NK-92 treated with Interleukin-12 subunit alpha and Interleukin-12 subunit beta, amount 100 ng/mL, for 24 hours (cell line): ENCODE data around the gene ZNF333.
"Not testable (repeated sequence)": the region's sequence is repeated elsewhere in the genome, so short reads cannot be mapped to it uniquely, and the experiment has no call there.

Experiments used
- DNase-seq: peaks from one replicate; lab custom pipeline; 2025; lab: John Stamatoyannopoulos, UW

The ZNF333 gene

DNA sequence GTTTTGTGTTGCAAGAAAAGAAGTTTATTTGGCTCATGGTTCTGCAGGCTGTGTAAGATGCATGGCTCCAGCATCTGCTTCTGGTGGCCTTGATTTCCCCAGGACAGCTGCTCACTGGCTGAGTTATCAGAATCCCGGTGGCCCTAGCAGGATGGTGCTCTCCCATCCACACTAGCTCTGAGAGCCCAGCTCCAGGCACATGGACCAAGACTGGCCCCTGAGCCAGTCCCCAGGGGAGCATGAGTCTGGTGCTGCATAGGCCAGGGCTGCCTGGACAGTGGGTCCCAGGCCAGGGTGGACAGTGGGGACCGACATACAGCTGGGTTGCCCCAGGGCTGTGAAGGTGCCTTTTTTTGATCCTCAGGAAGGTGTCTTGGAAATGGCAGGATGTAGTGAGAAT lies 78.2 kb downstream of the ZNF333 start:
- DNase-seq, result no peak

DNA sequence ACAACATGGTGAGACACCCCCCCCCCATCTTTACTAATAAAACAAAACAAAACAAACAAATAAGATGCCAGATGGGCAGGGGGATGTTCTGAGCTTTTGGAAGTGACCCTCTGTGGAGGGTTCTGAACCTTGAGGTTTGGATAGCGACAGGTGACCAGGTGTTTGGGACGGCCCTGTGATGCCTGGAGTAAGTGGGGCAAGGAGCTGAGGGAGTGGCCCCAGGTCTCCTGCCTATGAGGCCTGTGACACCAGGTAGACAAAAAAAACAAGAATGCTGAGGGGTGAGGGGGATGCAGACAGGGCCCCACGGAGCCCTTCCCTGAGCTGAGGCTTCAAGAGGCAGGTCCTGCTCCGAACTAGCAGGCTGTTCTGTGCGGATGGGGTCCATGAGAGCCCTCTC lies 79.4 kb downstream of the ZNF333 start:
- DNase-seq, result no peak

DNA sequence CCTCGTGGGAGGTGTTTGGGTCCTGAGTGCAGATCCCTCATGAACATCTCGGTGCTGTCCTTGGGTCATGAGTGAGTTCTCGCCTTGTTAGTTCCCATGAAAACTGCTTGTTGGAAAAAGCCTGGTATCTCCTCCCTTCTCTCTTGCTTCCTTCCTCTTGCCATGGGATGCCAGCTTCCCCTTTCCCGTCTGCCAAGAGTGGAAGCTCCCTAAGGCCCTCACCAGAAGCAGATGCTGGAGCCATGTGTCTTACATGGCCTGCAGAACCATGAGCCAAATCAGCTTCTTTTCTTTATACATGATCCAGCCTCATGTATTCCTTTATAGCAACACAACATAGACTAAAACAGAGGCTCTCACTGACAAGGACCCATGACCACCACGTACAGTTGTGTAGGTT lies 80.3 kb downstream of the ZNF333 start:
- DNase-seq, result no peak

GRCh38 chr19:14770944-14771839 lies 81.3 kb downstream of the ZNF333 start:
- no peak for DNase-seq

DNA sequence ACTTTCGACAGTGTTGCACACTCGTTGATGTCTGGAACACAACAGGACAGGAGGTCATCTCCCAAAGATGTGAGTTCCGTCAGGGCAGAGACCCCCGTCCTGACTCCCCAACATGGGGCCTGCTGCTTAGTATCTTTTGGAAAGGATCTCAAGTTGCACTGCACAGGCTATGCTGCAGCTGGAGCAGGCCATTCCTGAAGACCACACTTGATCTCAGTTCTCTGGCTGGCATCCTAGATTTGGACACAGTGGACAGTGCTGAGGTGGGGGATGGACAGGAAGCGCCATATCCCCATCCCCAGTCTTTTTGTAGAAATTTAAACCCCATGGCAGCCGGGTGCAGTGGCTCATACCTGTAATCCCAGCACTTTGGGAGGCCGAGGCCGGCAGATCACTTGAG lies 82.6 kb downstream of the ZNF333 start:
- DNase-seq, result no peak

DNA sequence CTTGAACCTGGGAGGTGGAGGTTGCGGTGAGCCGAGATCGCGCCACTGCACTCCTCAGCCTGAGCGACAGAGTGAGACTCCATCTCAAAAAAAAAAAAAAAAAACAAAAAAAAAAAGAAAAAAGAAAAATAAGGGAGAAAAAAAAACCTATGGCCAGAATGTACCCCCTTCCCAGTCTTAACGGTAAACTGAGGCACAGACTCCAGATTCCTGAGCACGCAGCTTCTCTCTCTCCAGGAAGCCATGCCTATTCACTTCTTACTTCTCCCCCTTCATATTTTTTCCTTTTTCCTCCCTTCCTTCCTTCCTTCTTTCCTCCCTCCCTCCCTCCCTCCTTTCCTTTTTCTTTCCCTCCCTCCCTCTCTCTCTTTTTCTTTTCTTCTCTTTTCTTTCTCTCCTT lies 83.1 kb downstream of the ZNF333 start:
- no peak for DNase-seq

DNA sequence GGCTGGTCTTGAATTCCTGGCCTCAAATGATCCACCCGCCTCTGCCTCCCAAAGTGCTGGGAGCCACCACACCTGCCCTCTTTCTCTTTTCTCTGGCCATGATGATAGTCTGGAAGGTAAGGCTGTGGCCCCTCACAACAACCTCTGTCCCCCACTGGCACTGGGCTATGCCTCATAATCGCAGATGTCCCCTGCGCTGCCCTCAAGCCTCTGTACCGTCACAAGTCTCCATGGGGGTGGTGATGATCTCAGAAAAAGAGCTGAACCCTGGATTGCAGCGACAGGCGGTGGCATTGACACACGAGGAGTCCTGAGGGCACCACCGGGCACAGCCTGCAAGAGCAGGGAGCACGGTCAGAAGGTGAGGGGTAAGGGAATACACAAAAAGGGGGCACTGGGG lies 83.9 kb downstream of the ZNF333 start:
- not testable (repeated sequence) for DNase-seq

DNA sequence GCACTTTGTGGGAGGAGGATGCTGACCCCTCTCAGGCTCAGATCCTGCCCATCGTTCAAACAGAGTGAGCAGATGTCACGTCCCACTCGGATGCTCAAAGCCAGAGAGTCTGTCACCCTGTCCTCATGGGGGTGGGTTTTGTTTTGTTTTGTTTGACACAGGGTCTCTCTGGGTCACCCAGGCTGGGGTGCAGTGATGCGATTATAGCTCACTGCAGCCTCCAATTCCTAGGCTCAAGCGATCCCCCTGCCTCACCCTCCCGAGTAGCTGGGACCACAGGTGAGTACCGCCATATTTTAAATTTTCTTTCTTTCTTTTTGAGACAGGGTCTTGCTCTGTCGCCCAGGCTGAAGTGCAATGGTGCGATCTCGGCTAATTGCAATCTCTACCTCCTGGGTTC lies 84.5 kb downstream of the ZNF333 start:
- no peak for DNase-seq

- DNase-seq, result not testable (repeated sequence)
These were observed 85.5 kb downstream of the ZNF333 start for GRCh38 chr19:14775326-14775725.

GRCh38 chr19:14775869-14776586 lies 86.2 kb downstream of the ZNF333 start:
- DNase-seq, result no peak

DNA sequence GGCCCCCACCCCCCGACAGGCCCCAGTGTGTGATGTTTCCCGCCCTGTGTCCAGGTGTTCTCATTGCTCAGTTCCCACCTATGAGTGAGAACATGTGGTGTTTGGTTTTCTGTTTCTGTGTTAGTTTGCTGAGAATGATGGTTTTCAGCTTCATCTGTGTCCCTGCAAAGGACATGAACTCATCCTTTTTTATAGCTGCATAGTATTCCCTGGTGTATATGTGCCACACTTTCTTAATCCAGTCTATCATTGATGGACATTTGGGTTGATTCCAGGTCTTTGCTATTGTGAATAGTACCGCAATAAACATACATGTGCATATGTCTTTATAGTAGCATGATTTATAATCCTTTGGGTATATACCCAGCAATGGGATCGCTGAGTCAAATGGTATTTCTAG lies 87.8 kb downstream of the ZNF333 start:
- DNase-seq, result not testable (repeated sequence)

DNA sequence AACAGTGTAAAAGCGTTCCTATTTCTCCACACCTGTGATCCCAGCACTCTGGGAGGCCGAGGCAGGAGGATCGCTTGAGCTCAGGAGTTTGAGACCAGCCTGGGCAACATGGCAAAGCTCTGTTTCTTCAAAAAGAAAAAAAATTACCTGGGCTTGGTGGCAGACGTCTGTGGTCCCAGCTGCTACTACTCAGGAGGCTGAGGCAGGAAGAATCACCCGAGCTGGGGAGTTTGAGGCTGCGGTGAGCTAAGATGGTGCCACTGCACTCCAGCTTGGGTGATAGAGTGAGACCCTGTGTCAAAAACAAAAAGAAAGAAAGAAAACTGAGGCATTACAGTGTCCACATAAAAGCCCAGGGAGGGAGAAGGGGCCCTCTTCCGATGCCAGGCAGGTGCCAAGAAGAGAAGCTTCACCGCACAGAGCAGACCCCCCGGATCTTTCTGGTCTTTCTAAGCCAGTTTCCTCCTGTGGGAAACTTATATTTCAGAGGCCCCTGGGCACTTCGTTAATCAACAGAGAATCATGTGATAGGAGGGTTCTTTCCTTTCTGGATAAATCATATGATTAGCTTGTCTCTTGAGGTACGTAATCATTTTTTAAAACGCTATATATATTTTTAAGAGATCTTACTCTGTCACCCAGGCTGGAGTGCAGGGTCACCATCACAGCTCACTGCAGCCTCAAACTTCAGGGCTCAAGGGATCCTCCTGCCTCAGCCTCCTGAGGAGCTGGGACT lies 88.4 kb downstream of the ZNF333 start, which contains the start of gene ADGRE2:
ADGRE2 (minus strand) TSS at position 451 of the 736 bp plus-strand sequence. CDS start 1,804 bp downstream, outside the sequence.
- DNase-seq, result not testable (repeated sequence)

GRCh38 chr19:14779151-14779550 lies 89.3 kb downstream of the ZNF333 start:
- no peak for DNase-seq

GRCh38 chr19:14780622-14781225 lies 90.9 kb downstream of the ZNF333 start:
- DNase-seq, result not testable (repeated sequence)

DNA sequence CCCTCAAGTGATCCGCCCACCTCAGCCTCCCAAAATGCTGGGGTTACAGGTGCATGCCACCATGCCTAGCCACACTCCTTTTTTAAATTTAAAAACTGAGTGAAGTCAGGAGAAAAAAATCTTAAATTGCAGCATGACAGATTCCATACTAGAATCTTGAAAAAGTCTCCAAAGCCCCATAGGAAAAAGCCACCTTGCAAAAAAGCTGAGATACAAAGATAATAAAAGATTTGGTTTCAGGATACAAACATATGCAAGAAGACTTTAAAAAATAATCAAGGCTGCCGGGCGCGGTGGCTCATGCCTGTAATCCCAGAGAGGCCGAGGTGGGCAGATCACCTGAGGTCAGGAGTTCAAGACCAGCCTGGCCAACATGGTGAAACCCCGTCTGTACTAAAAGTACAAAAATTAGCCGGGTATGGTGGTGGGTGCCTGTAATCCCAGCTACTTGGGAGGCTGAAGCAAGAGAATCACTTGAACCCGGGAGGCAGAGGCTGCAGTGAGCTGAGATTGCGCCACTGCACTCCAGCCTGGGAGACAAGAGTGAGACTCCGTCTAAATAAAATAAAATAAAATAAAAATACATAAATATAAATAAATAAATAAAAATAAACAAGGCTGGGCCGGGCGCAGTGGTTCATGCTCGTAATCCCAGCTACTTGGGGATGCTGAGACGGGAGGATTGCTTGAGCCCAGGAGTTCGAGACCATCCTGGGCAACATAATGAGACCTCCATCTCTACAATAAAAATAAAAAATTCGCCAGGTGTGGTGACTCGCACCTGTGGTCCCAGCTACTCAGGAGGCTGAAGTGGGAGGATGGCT lies 92.1 kb downstream of the ZNF333 start:
- DNase-seq, result not testable (repeated sequence)

DNA sequence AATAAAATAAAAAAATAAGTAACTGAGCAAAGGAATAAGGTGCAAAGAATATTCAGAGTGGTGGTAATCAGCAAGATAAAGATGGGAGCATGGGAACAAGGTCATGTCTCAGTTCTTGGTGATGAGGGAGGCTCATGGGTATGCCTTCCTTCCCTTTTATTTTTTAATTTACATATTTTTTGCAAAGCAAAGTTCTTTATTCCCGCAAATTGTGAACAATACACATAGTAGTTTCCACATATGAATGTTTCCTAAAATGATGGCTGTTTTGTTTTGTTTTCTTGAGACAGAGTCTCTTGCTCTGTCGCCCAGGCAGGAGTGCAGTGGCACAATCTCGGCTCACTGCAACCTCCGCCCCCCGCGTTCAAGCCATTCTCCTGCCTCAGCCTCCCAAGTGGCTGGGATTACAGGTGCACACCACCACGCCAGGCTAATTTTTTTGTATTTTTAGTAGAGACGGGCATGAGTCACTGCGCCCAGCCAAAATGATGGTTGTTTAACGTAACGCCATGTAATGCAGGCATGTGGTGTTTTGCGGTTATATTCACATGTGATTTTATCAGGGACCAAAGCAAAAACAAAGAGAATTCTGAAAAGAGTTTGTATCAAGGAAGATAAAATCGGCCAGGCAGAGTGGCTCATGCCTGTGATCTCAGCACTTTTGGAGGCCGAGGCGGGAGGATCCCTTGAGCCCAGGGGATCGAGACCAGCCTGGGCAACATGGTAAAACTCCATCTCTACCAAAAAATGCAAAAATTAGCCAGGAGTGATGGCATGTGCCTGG lies 93.0 kb downstream of the ZNF333 start:
- no peak for DNase-seq
